DOHH2 (cell line): ENCODE measurements around the gene ADAMTS13.

Source experiments
- H3F3A ChIP-seq: fragments of 200-600 bp; sonication (generic), shearing (Covaris generic); 2 replicates; pipeline ENCODE4 v1.6.0; 2016; ENCODE audit warnings: antibody characterized with exemption, mild to moderate bottlenecking; ENCODE audit not compliant: control insufficient read depth, insufficient read depth
- H3K27ac ChIP-seq: fragments of 200-600 bp; sonication (generic); 2 replicates; pipeline ENCODE4 v1.5.1; 2014; ENCODE audit warnings: low read depth, mild to moderate bottlenecking, low read length, moderate library complexity
- H3K27me3 ChIP-seq: fragments of 200-600 bp; sonication (generic); 2 replicates; pipeline ENCODE4 v1.6.1; 2014; ENCODE audit warnings: mild to moderate bottlenecking, low read length, mixed read lengths; ENCODE audit not compliant: control insufficient read depth
- H3K36me3 ChIP-seq: fragments of 200-600 bp; sonication (generic); 2 replicates; pipeline ENCODE4 v1.6.1; 2014; ENCODE audit warnings: mild to moderate bottlenecking, low read length, moderate library complexity, mixed read lengths; ENCODE audit not compliant: control insufficient read depth
- H3K4me1 ChIP-seq: fragments of 200-600 bp; sonication (generic); 2 replicates; pipeline ENCODE4 v1.6.1; 2014; ENCODE audit warnings: mild to moderate bottlenecking, low read length, mixed read lengths; ENCODE audit not compliant: control insufficient read depth
- H3K4me2 ChIP-seq: fragments of 200-600 bp; sonication (generic); 2 replicates; pipeline ENCODE4 v1.6.0; 2014; ENCODE audit warnings: mild to moderate bottlenecking, low read length, moderate library complexity
- H3K4me3 ChIP-seq: fragments of 200-600 bp; sonication (generic); 2 replicates; pipeline ENCODE4 v1.5.1; 2014; ENCODE audit warnings: mild to moderate bottlenecking, low read length, mixed read lengths
- H3K79me2 ChIP-seq: fragments of 200-600 bp; sonication (generic); 2 replicates; pipeline ENCODE4 v1.6.1; 2014; ENCODE audit warnings: mild to moderate bottlenecking, low read length, mixed read lengths; ENCODE audit not compliant: control insufficient read depth
- H3K9me2 ChIP-seq: fragments of 200-600 bp; sonication (generic); replicated peaks from 2 replicates; pipeline ENCODE4 v1.6.1; 2014; ENCODE audit warnings: mild to moderate bottlenecking, low read length, mixed read lengths; ENCODE audit not compliant: control insufficient read depth
- H3K9me3 ChIP-seq: fragments of 200-600 bp; sonication (generic); 2 replicates; pipeline ENCODE4 v1.6.1; 2014; ENCODE audit warnings: antibody characterized with exemption, low read length, mixed read lengths; ENCODE audit not compliant: control insufficient read depth, insufficient read depth
- H4K20me1 ChIP-seq: fragments of 200-600 bp; sonication (generic); 2 replicates; pipeline ENCODE4 v1.6.0; 2014; ENCODE audit warnings: low read depth, mild to moderate bottlenecking, antibody characterized with exemption, low read length, moderate library complexity; ENCODE audit not compliant: control insufficient read depth, insufficient read depth
- CTCF ChIP-seq: fragments of 200-600 bp; sonication (generic); IDR thresholded peaks from one replicate; pipeline ENCODE4 v1.5.1; 2014; ENCODE audit warnings: antibody characterized with exemption, mild to moderate bottlenecking, low read depth, low read length; ENCODE audit not compliant: poor library complexity, severe bottlenecking
- EZH2phosphoT487 ChIP-seq: fragments of 200-600 bp; sonication (generic); IDR thresholded peaks from 2 replicates; pipeline ENCODE4 v1.6.1; 2017; ENCODE audit warnings: borderline replicate concordance, mild to moderate bottlenecking, antibody characterized with exemption, low read length, moderate library complexity, mixed read lengths

Gene ADAMTS13

GRCh38 chr9:133385452-133385851 is 36.7 kb upstream of the ADAMTS13 start:
- Histone ChIP-seq H3K4me1 (no peaks in the 10 kb centered on the region), H3K9me2 (no peaks in the 10 kb centered on the region), H3K4me3 (no peak overlapping the region), H3F3A (no peaks in the 10 kb centered on the region), H3K79me2 (no peaks in the 10 kb centered on the region), H3K4me2 (no peak overlapping the region), H3K9me3 (peaks cover 10% of the 10 kb centered on the region; the same call in 1 of the 2 replicates), H3K27me3 (no peaks in the 10 kb centered on the region), H3K27ac (no peak overlapping the region), H4K20me1 (no peaks in the 10 kb centered on the region), H3K36me3 (no peaks in the 10 kb centered on the region)
- TF ChIP-seq CTCF, result no peak

GRCh38 chr9:133386338-133386737 is 35.8 kb upstream of the ADAMTS13 start:
- Histone ChIP-seq H3K27ac (no peak overlapping the region), H3K4me2 (no peak overlapping the region), H3K36me3 (no peaks in the 10 kb centered on the region), H4K20me1 (no peaks in the 10 kb centered on the region), H3K27me3 (no peaks in the 10 kb centered on the region), H3K9me3 (peaks cover 10% of the 10 kb centered on the region; the same call in 1 of the 2 replicates), H3K9me2 (no peaks in the 10 kb centered on the region), H3K79me2 (no peaks in the 10 kb centered on the region), H3K4me3 (no peak overlapping the region), H3K4me1 (no peaks in the 10 kb centered on the region), H3F3A (no peaks in the 10 kb centered on the region)
- TF ChIP-seq EZH2phosphoT487 (no peak), CTCF (no peak)

GRCh38 chr9:133387680-133388079 is 34.5 kb upstream of the ADAMTS13 start:
- no peaks in the 10 kb centered on the region for H3K4me1 ChIP-seq
- no peaks in the 10 kb centered on the region for H3K79me2 ChIP-seq
- H3K4me2 ChIP-seq, result no peak overlapping the region
- no peak for TF ChIP-seq EZH2phosphoT487
- no peak for TF ChIP-seq CTCF
- H3K9me2 ChIP-seq, result no peaks in the 10 kb centered on the region
- H3F3A ChIP-seq, result no peaks in the 10 kb centered on the region
- H3K27ac ChIP-seq, result no peak overlapping the region
- peaks cover 6% of the 10 kb centered on the region; the same call in 1 of the 2 replicates for H3K9me3 ChIP-seq
- no peaks in the 10 kb centered on the region for H3K36me3 ChIP-seq
- no peak overlapping the region for H3K4me3 ChIP-seq
- H4K20me1 ChIP-seq, result no peaks in the 10 kb centered on the region
- no peaks in the 10 kb centered on the region for H3K27me3 ChIP-seq
